ENCODE measurements around the gene BCOR. TPM values are rescaled to one million over a fixed set of nuclear protein-coding genes. Genes with fewer than 3 reads are reported as not detected.

BCOR gene
- total and polyA plus RNA-seq, 9 of the 15 experiments (the other 6 are each of a cell fraction or from before 2014, with no cell fraction given) = 27.5 to 113 (median 37.6) TPM

- H3K27ac ChIP-seq (ENCODE audit: extremely low read depth, low read depth, low read length) = peak overlapping the region; percentile 88; the same call in 2 of the 3 replicates
- 0% methylated on average over 6 of the region's 42 CpGs for WGBS (ENCODE audit: insufficient coverage, low coverage, missing lambda C conversion rate)
- H3K9me1 ChIP-seq (ENCODE audit: control insufficient read depth, insufficient read depth, low read length) = no peaks in the 10 kb centered on the region
- no TSS peak for BruUV-seq (replicated peaks)
- DNase-seq (ENCODE audit: extremely low read depth in 1 of 4, low spot score in 3 of 4) (peak in 3 of 4 experiments; percentile 29 to 59 (median 40)), ATAC-seq (no peak), FAIRE-seq (no peak)
- H3K36me3 ChIP-seq (ENCODE audit: control insufficient read depth, insufficient read depth, low read length) = peaks cover 20% of the 10 kb centered on the region
- no peaks in the 10 kb centered on the region for H3K9me3 ChIP-seq (replicated peaks; ENCODE audit: control insufficient read depth, insufficient read depth, low read depth, low read length)
- in situ Hi-C loops (cut with MboI) (no loop called here), intact Hi-C loops (cut with micrococcal nuclease) (loop anchor here (10.0 kb wide), 1 partner anchor 82 kb away; no protein-coding TSS in a partner anchor)
- H3K4me1 ChIP-seq (replicated peaks in 1 of 2; ENCODE audit: control insufficient read depth in 2 of 2, insufficient read depth in 2 of 2, low read length in 2 of 2) = peaks cover 40 to 69% of the 10 kb centered on the region in 2 experiments
- H3K27me3 ChIP-seq (ENCODE audit: control insufficient read depth in 2 of 2, insufficient read depth in 2 of 2, low read length in 2 of 2) = no peaks in the 10 kb centered on the region
- CTCF ChIA-PET (ENCODE audit: low intra/inter-chr PET ratio) = no interaction called here
- peaks cover 40% of the 10 kb centered on the region for H4K20me1 ChIP-seq (replicated peaks; ENCODE audit: control insufficient read depth, insufficient read depth, low read length)
- peak overlapping the region; percentile 70 for H3K4me3 ChIP-seq
- peak; percentile 17 for TF ChIP-seq TAF1 (IDR thresholded peaks at IDR 0.05; ENCODE audit: control insufficient read depth, extremely low read depth, insufficient read depth, low read length, severe bottlenecking)
- TF ChIP-seq ZNF224 (CRISPR knock-in tag; IDR thresholded peaks at IDR 0.05) = no peak
- TF ChIP-seq, protein P1, sequence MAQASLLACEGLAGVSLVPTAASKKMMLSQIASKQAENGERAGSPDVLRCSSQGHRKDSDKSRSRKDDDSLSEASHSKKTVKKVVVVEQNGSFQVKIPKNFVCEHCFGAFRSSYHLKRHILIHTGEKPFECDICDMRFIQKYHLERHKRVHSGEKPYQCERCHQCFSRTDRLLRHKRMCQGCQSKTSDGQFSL (CRISPR knock-in tag; IDR thresholded peaks at IDR 0.05) = no peak
- TF ChIP-seq, protein P1 (tag; IDR thresholded peaks at IDR 0.05) = peak in 1 of 2 experiments; percentile 45; a peak in 1 of 4 replicates
- no peak for TF ChIP-seq MAZ (CRISPR knock-in tag; conservative IDR thresholded peaks at IDR 0.05 in 1 of 2, IDR thresholded peaks at IDR 0.05 in 1 of 2)
- TF ChIP-seq, protein P2, sequence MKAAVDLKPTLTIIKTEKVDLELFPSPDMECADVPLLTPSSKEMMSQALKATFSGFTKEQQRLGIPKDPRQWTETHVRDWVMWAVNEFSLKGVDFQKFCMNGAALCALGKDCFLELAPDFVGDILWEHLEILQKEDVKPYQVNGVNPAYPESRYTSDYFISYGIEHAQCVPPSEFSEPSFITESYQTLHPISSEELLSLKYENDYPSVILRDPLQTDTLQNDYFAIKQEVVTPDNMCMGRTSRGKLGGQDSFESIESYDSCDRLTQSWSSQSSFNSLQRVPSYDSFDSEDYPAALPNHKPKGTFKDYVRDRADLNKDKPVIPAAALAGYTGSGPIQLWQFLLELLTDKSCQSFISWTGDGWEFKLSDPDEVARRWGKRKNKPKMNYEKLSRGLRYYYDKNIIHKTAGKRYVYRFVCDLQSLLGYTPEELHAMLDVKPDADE (conservative IDR thresholded peaks at IDR 0.05; ENCODE audit: control insufficient read depth, low read depth, low read length) = 0 out of 2 replicates have a peak, but pooled peaks have one; percentile 27
- TF ChIP-seq NCOA1 (IDR thresholded peaks at IDR 0.05; ENCODE audit: low read depth) = no peak
- TF ChIP-seq POLR2AphosphoS5 (IDR thresholded peaks at IDR 0.05; ENCODE audit: control insufficient read depth, insufficient read depth, low read depth, low read length) = 0 out of 2 replicates have a peak, but pooled peaks have one; percentile 1
- H3K4me2 ChIP-seq (ENCODE audit: insufficient read depth, low read length) = no peak overlapping the region
- H3K9ac ChIP-seq (ENCODE audit: insufficient read depth in 1 of 2, low read depth in 2 of 2, low read length in 2 of 2) = peak overlapping the region; percentile 91 to 92; a peak in 3 of 4 replicates
- POLR2A ChIA-PET = interaction anchor here (0.5 to 3.4 kb wide), 10 partner anchors 9 to 136 kb away, joined by 3 to 16 read pairs (median 4); no protein-coding TSS in a partner anchor
- peaks cover 95% of the 10 kb centered on the region for H3K79me2 ChIP-seq (ENCODE audit: control insufficient read depth, insufficient read depth, low read length)
- no peak overlapping the region for H2AFZ ChIP-seq (ENCODE audit: low read depth, low read length)
Measured at GRCh38 chrX:40097141-40097503, 636 bp downstream of the BCOR start.
